Activated CD4-positive, alpha-beta T cell treated with anti-CD3 and anti-CD28 coated beads, Interleukin-2, amount 50 U/mL, for 4 hours (primary cell): ENCODE data around the gene DYNC1H1.

ENCODE experiments used
- DNase-seq, 2 experiments: peaks; one replicate each; pipeline ENCODE4 v3.0.0-alpha.2; 2020

DYNC1H1 gene

GRCh38 chr14:102095231-102095870 lies 131.0 kb downstream of the DYNC1H1 start:
- DNase-seq: no peak

DNA sequence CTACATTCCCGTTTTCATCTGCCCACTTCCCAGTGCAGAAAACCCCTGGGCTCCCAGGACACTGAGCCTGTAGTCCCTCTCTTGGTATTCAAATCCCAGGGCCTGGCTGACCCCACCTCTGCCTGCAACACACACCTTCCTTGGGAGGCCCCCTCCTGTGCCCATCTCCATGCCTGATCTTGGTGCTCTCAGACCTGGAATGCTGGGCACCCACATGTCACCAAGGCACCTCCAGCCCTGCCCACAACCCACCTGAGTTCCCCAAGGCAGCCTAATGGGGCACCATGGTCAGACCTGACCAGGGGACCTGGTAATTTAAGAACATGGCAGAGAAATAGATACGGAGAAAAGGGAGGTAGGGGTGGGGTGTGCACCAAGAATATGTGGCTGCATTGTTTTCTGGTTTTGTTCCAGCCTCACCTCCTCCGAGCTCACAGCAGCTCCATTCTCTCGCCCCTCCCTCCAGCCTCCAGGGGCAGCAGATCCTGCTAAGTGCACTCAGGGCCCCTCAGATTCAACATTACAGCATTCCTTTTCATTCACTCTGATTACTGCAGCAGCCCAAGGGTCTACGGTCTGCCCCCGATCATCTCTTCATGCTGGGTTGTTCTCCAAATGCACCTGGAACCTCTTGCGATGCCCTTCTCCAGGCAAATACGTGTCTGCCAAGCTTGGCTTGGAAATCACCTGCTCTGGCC lies 131.6 kb downstream of the DYNC1H1 start:
- DNase-seq: no peak

DNA sequence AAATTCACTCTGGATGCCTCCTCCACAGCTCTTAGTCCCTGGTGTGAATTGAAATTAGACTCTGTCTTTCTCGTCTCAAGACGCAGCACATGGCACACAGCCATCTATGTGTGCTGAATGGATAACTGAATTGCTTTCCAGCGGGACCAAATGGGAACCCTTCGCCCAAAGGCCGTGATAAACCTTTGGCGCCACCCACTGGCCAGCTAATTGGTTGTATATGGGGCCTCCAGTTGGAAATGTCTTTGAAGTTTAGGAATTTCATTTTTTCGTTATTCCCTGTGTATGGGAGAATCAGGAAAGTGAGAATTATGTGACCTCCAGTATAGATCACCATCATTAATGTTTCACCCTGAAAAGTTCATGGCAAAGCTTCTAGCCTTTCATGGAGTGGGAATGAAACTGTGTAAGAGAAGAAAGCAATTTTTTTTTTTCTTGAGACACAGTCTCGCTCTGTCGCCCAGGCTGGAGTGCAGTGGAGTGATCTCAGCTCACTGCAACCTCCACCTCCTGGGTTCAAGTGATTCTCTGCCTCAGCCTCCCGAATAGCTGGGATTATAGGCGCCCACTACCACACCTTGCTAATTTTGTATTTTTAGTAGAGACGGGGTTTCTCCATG lies 132.3 kb downstream of the DYNC1H1 start:
- DNase-seq: peak; percentile 68 to 70

DNA sequence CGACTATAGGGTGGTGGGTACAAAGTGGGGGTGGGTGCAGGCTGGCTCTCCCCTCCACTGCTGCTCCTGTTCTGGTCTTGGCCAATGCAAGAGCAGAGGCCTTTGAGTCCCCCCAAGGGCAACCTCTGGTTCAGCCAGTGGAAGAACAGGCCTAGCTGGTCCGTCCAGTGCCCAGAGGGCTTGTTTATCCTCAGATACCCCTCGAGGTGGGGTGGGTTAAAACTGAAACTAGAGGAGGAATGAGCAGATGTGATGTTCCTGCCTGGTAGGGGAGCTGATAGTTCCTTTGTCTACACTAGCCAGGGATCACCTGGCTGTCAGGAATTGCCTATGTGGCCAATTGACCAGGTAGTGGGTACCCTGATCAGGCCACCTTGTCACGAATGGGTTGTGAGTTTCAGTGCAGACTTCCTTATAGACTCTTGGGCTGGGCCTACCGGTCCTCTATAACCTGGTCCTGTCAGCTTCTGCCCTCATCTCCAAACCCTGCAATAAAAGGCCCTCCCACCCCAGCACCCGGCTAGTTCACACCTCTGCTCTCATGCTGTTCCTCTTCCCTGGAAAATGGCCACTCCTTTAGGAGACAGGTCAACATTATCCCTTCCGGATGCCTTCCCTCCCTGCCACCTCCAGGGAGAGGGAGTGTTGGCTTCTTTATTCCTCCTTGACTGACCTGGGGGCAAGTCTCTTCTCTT lies 133.2 kb downstream of the DYNC1H1 start:
- no peak for DNase-seq

DNA sequence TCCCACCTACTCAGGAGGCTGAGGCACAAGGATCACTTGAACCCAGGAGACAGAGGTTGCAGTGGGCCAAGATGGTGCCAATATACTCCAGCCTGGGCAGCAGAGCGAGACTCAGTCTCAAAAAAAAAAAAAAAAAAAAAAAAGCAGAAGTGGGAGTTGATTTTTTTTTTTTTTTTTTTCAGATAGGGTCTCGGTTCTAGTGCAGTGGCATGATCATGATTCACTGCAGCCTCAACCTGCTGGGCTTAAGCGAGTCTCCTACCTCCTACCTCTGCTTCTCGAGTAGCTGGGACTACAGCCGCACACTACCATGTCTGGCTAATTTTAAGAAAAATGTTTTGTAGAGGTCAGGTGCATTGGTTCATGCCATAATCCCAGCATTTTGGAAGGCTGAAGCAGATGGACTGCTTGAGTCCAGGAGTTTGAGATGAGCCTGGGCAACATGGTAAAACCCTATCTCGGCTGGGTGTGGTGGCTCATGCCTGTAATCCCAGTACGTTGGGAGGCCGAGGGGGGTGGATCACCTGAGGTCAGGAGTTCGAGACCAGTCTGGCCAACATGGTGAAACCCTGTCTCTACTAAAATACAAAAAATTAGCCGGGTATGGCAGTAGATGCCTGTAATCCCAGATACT lies 138.8 kb downstream of the DYNC1H1 start:
- DNase-seq: no peak

DNA sequence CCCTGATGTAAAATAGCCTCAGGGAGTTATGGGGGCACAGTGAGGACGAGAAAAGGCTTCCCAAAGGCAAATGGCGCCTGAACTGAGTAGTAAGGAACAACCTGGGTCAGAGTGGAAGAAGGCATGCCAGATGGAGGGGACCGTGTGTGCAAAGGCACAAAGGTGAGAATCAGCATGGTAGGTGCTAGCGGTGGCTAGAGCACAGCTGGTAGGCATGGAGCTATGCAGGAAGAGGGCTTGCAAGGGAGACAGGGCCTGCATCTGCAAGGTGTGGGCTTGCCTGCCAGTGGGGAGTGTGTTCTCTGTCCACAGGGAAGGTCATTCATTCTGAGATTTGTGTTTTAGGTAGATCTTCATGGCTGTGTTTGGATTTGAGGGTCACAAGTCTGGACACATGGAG lies 141.0 kb downstream of the DYNC1H1 start:
- DNase-seq: no peak
